Measurements from ENCODE around the gene GPR183.

GRCh38 chr13:99287551-99287950 lies 19.6 kb downstream of the GPR183 start:
- no peak for TF ChIP-seq REST (IDR thresholded peaks at IDR 0.05; ENCODE audit: insufficient read depth in 1 of 2, low read depth in 2 of 2, low read length in 2 of 2)
- no peak for TF ChIP-seq TAF1 (IDR thresholded peaks at IDR 0.05; ENCODE audit: borderline replicate concordance, insufficient read depth, low read length)
- TF ChIP-seq POLR2AphosphoS5 (IDR thresholded peaks at IDR 0.05; ENCODE audit: low read depth, low read length): no peak
- TF ChIP-seq FOXP2 (optimal IDR thresholded peaks at IDR 0.05; ENCODE audit: borderline replicate concordance, extremely low read depth, extremely low read length, insufficient read depth): no peak
- TF ChIP-seq SIN3A (IDR thresholded peaks at IDR 0.05; ENCODE audit: borderline replicate concordance, insufficient read depth, low read length): no peak

All from PFSK-1 (cell line).